GM23248 (cell line): ENCODE data around the gene HINFP. TPM values are rescaled to one million over a fixed set of nuclear protein-coding genes. Genes with fewer than 3 reads are reported as not detected.
"Not testable (repeated sequence)": the region's sequence is repeated elsewhere in the genome, so short reads cannot be mapped to it uniquely, and the experiment has no call there.

Experiments
- DNase-seq: peaks from one replicate; pipeline ENCODE4 v3.0.0-alpha.2; 2015
- H2AFZ ChIP-seq: fragments of 200-600 bp; sonication (generic); 2 replicates; pipeline ENCODE4 v1.6.1; 2016; ENCODE audit warnings: antibody characterized with exemption
- H3F3A ChIP-seq: fragments of 200-600 bp; sonication (generic); 2 replicates; pipeline ENCODE4 v1.6.1; 2016; ENCODE audit warnings: mild to moderate bottlenecking, antibody characterized with exemption, mixed run types; ENCODE audit not compliant: insufficient read depth
- H3K27ac ChIP-seq: fragments of 200-600 bp; sonication (generic); 2 replicates; pipeline ENCODE4 v1.5.1; 2016; ENCODE audit warnings: mild to moderate bottlenecking
- H3K27me3 ChIP-seq: fragments of 200-600 bp; sonication (generic); replicated peaks from 2 replicates; pipeline ENCODE4 v1.6.1; 2016; ENCODE audit warnings: mild to moderate bottlenecking; ENCODE audit not compliant: insufficient read depth
- H3K36me3 ChIP-seq: fragments of 200-600 bp; sonication (generic); 2 replicates; pipeline ENCODE4 v1.6.1; 2016; ENCODE audit warnings: low read depth, mild to moderate bottlenecking
- H3K4me1 ChIP-seq: fragments of 200-600 bp; sonication (generic); 2 replicates; pipeline ENCODE4 v1.6.1; 2016; ENCODE audit warnings: mild to moderate bottlenecking; ENCODE audit not compliant: insufficient read depth
- H3K4me2 ChIP-seq: fragments of 200-600 bp; sonication (generic); one replicate; pipeline ENCODE4 v1.6.1; 2016; ENCODE audit warnings: mild to moderate bottlenecking; ENCODE audit not compliant: unreplicated experiment
- H3K4me3 ChIP-seq: fragments of 200-600 bp; sonication (generic); 2 replicates; pipeline ENCODE4 v1.5.1; 2016; ENCODE audit warnings: mild to moderate bottlenecking
- H3K79me2 ChIP-seq: fragments of 200-600 bp; sonication (generic); 2 replicates; pipeline ENCODE4 v1.6.1; 2016; ENCODE audit warnings: mild to moderate bottlenecking; ENCODE audit not compliant: insufficient read depth
- H3K9ac ChIP-seq: fragments of 200-600 bp; sonication (generic); 2 replicates; pipeline ENCODE4 v1.6.1; 2016; ENCODE audit warnings: mild to moderate bottlenecking
- H3K9me2 ChIP-seq: fragments of 200-600 bp; sonication (generic); 2 replicates; pipeline ENCODE4 v1.6.1; 2016; ENCODE audit warnings: mixed run types, mild to moderate bottlenecking, moderate library complexity; ENCODE audit not compliant: insufficient read depth
- H3K9me3 ChIP-seq: fragments of 200-600 bp; sonication (generic); one replicate; pipeline ENCODE4 v1.6.1; 2017; ENCODE audit warnings: low read depth
- H4K20me1 ChIP-seq: fragments of 200-600 bp; sonication (generic); 2 replicates; pipeline ENCODE4 v1.6.0; 2016; ENCODE audit not compliant: insufficient read depth
- EZH2 ChIP-seq: fragments of 200-600 bp; sonication (generic); IDR thresholded peaks from 2 replicates; pipeline ENCODE4 v1.6.1; 2018; ENCODE audit warnings: antibody characterized with exemption, mild to moderate bottlenecking; ENCODE audit not compliant: insufficient read depth, poor library complexity, severe bottlenecking
- EZH2phosphoT487 ChIP-seq: fragments of 200-600 bp; sonication (generic); IDR thresholded peaks from 2 replicates; pipeline ENCODE4 v1.6.1; 2018; ENCODE audit warnings: antibody characterized with exemption, moderate library complexity, mild to moderate bottlenecking, low read depth; ENCODE audit not compliant: insufficient read depth
- WGBS, 2 experiments: methylation state at CpG; one replicate each; pipeline ENCODE4 v1.1.6; 2015 to 2017; ENCODE audit warnings: low lambda C conversion rate in 2 of 2, low coverage in 1 of 2; ENCODE audit errors: missing lambda C conversion rate in 2 of 2; 5-methylcytosine and 5-hydroxymethylcytosine counted together
- in situ Hi-C: fragments of 300-500 bp; cut with MboI; formaldehyde crosslinking; loops from 2 replicates; pipeline ENCODE4 v1.15.0; 2020
- polyA plus RNA-seq: library from polyadenylated mRNA; unstranded; fragments of >200 nt; fragmentation: Nextera tagmentation; extraction: Ambion mirVana; gene quantifications from 2 replicates; pipeline ENCODE4 v1.2.1, GENCODE V29; 2016
- total RNA-seq: library from RNA; depleted of rRNA; stranded (reverse); fragments of >200 nt; shearing (Covaris generic); gene quantifications from 2 replicates; pipeline ENCODE4 v1.2.3, GENCODE V29; 2014

The HINFP gene
- total and polyA plus RNA-seq, 2 experiments from 2014 or later = 8.3 to 31.8 TPM

GRCh38 chr11:119099711-119100110 lies 21.7 kb upstream of the HINFP start:
- no peaks in the 10 kb centered on the region for H4K20me1 ChIP-seq
- no peak overlapping the region for H3K27ac ChIP-seq
- H3K79me2 ChIP-seq = peaks cover 46% of the 10 kb centered on the region
- no peak overlapping the region for H3K4me2 ChIP-seq
- 0 out of 2 replicates have a peak overlapping the region, but pooled peaks have one; percentile 84 for H3K4me3 ChIP-seq
- H3F3A ChIP-seq = peaks cover 31% of the 10 kb centered on the region
- TF ChIP-seq EZH2phosphoT487 (no peak), EZH2 (no peak)
- H3K9ac ChIP-seq = peak overlapping the region; percentile 89
- in situ Hi-C loops = no loop called here
- no peaks in the 10 kb centered on the region for H3K9me2 ChIP-seq
- H3K4me1 ChIP-seq = peaks cover 20% of the 10 kb centered on the region
- H3K9me3 ChIP-seq = no peaks in the 10 kb centered on the region
- 71% methylated on average over 6 of the region's 6 CpGs for WGBS, 2 experiments
- DNase-seq = no peak
- peaks cover 10% of the 10 kb centered on the region; the same call in 1 of the 2 replicates for H3K36me3 ChIP-seq
- H2AFZ ChIP-seq = no peak overlapping the region
- no peaks in the 10 kb centered on the region for H3K27me3 ChIP-seq

GRCh38 chr11:119100246-119100970 lies 21.0 kb upstream of the HINFP start:
- H3K4me2 ChIP-seq = peak overlapping the region; percentile 92
- DNase-seq = peak; percentile 65
- WGBS, 2 experiments = 57 to 60% methylated on average over 11 of the region's 11 CpGs
- peak overlapping the region; percentile 89; the same call in 1 of the 2 replicates for H2AFZ ChIP-seq
- H3K9ac ChIP-seq = peak overlapping the region; percentile 89
- no peaks in the 10 kb centered on the region for H3K9me2 ChIP-seq
- H3K27ac ChIP-seq = no peak overlapping the region; the same call in 1 of the 2 replicates
- TF ChIP-seq EZH2phosphoT487 = no peak
- TF ChIP-seq EZH2 = no peak
- H4K20me1 ChIP-seq = no peaks in the 10 kb centered on the region
- H3K27me3 ChIP-seq = no peaks in the 10 kb centered on the region
- in situ Hi-C loops = no loop called here
- peaks cover 31% of the 10 kb centered on the region for H3F3A ChIP-seq
- peaks cover 40% of the 10 kb centered on the region for H3K79me2 ChIP-seq
- peaks cover 20% of the 10 kb centered on the region for H3K4me1 ChIP-seq
- peak overlapping the region; percentile 84 for H3K4me3 ChIP-seq
- no peaks in the 10 kb centered on the region for H3K9me3 ChIP-seq
- H3K36me3 ChIP-seq = peaks cover 10% of the 10 kb centered on the region; the same call in 1 of the 2 replicates

GRCh38 chr11:119100994-119101758 lies 20.2 kb upstream of the HINFP start:
- WGBS, 2 experiments = 1% methylated on average over 29 of the region's 29 CpGs
- peak overlapping the region; percentile 89 for H2AFZ ChIP-seq
- no peaks in the 10 kb centered on the region for H3K9me2 ChIP-seq
- no peaks in the 10 kb centered on the region for H3K9me3 ChIP-seq
- peaks cover 27% of the 10 kb centered on the region for H3F3A ChIP-seq
- H3K27ac ChIP-seq = peak overlapping the region; percentile 93
- peaks cover 10% of the 10 kb centered on the region; the same call in 1 of the 2 replicates for H3K36me3 ChIP-seq
- H4K20me1 ChIP-seq = no peaks in the 10 kb centered on the region
- H3K4me3 ChIP-seq = peak overlapping the region; percentile 84
- H3K4me2 ChIP-seq = peak overlapping the region; percentile 92
- H3K9ac ChIP-seq = peak overlapping the region; percentile 89
- H3K4me1 ChIP-seq = peaks cover 15% of the 10 kb centered on the region
- peaks cover 40% of the 10 kb centered on the region for H3K79me2 ChIP-seq
- DNase-seq = peak; percentile 16
- no peaks in the 10 kb centered on the region for H3K27me3 ChIP-seq
- TF ChIP-seq EZH2 (no peak), EZH2phosphoT487 (no peak)
- in situ Hi-C loops = no loop called here

- H3K9me3 ChIP-seq = no peaks in the 10 kb centered on the region
- peak within 1 kb of the TSS; percentile 93 for H3K27ac ChIP-seq
Observed at GRCh38 chr11:119101759-119102423, 19.5 kb upstream of the HINFP start, which contains the start of gene DPAGT1. Gene DPAGT1 (minus strand): TSS chr11:119101853. CDS start chr11:119101655, 198 bp downstream.

GRCh38 chr11:119103161-119103664 lies 18.2 kb upstream of the HINFP start:
- H3K4me1 ChIP-seq = peaks cover 22% of the 10 kb centered on the region
- H3K4me2 ChIP-seq = peak overlapping the region; percentile 92
- WGBS, 2 experiments = 79 to 82% methylated on average over 18 of the region's 18 CpGs
- H3K36me3 ChIP-seq, H4K20me1 ChIP-seq, DNase-seq, H3K9me3 ChIP-seq, H3K27me3 ChIP-seq, in situ Hi-C loops, H3K9me2 ChIP-seq: not testable (repeated sequence)
- peak overlapping the region; percentile 89 for H3K9ac ChIP-seq
- peak overlapping the region; percentile 93 for H3K27ac ChIP-seq
- H3F3A ChIP-seq = peaks cover 21% of the 10 kb centered on the region
- peaks cover 53% of the 10 kb centered on the region for H3K79me2 ChIP-seq
- H3K4me3 ChIP-seq = peak overlapping the region; percentile 84
- H2AFZ ChIP-seq = peak overlapping the region; percentile 89

More at GRCh38 chr11:119101759-119102423, 19.5 kb upstream of the HINFP start, which contains the start of gene DPAGT1:
- peak within 1 kb of the TSS; percentile 89 for H2AFZ ChIP-seq
- H3K4me3 ChIP-seq = peak within 1 kb of the TSS; percentile 84
- H3K79me2 ChIP-seq = peaks cover 44% of the 10 kb centered on the region
- peaks cover 21% of the 10 kb centered on the region for H3F3A ChIP-seq
- DNase-seq = peak; percentile 98
- no peaks in the 10 kb centered on the region for H3K9me2 ChIP-seq
- TF ChIP-seq EZH2phosphoT487 (no peak), EZH2 (no peak)
- peak within 1 kb of the TSS; percentile 89 for H3K9ac ChIP-seq
- H4K20me1 ChIP-seq = no peaks in the 10 kb centered on the region
- H3K36me3 ChIP-seq = peaks cover 9% of the 10 kb centered on the region; the same call in 1 of the 2 replicates
- in situ Hi-C loops = no loop called here
- peaks cover 22% of the 10 kb centered on the region for H3K4me1 ChIP-seq
- no peaks in the 10 kb centered on the region for H3K27me3 ChIP-seq
- peak within 1 kb of the TSS; percentile 92 for H3K4me2 ChIP-seq
- WGBS, 2 experiments = 1% methylated on average over 32 of the region's 32 CpGs
